HepG2 (cell line): Measurements from ENCODE around the gene PNLDC1. TPM values are rescaled to one million over a fixed set of nuclear protein-coding genes. Genes with fewer than 3 reads are reported as not detected.
A peak's percentile ranks its signal among the peaks of the same experiment; 100 is the strongest.

Experiments used
- ATAC-seq: fragments of 200-7000 bp; cut with Tn5 transposase; 3 replicates; pipeline ENCODE4 v1.9.1; 2020; ENCODE audit warnings: mild to moderate bottlenecking, moderate library complexity
- BruUV-seq: library from RNA; stranded (reverse); fragments of 400-500 nt; replicated peaks from 2 replicates; lab custom pipeline; 2021; lab: Mats Ljungman, UMichigan
- CTCF ChIA-PET: fragments of 300-600 bp; formaldehyde crosslinking; extraction: SDS; loops from one replicate; lab custom pipeline; 2021; ENCODE audit warnings: low total read pairs, inconsistent platforms, low intra/inter-chr PET ratio; lab: Yijun Ruan, JAX
- POLR2A ChIA-PET: fragments of 350-600 bp; sonication (Branson Sonifier 250); formaldehyde crosslinking; loops from one replicate; lab custom pipeline; 2020; ENCODE audit warnings: antibody characterized with exemption, inconsistent platforms; lab: Yijun Ruan, JAX
- DNase-seq: peaks from one replicate; pipeline ENCODE4 v3.0.0-alpha.2; 2015; ENCODE audit warnings: low spot score
- FAIRE-seq: peaks from 3 replicates; lab custom pipeline; 2011; peaks lifted over from hg19 to GRCh38; lab: Jason Lieb, UNC
- H2AFZ ChIP-seq: one replicate; pipeline ENCODE4 v1.6.1; 2011; ENCODE audit warnings: low read length, inconsistent platforms
- H3K27ac ChIP-seq: fragments of 300-600 bp; 3 replicates; pipeline ENCODE4 v1.8.0; 2011; ENCODE audit warnings: mixed run types, mild to moderate bottlenecking, mixed read lengths, low read length, inconsistent platforms; ENCODE audit not compliant: insufficient read depth; ENCODE audit errors: extremely low read length
- H3K27me3 ChIP-seq, 2 experiments: fragments of 200-600 bp in 1 of 2; 2 replicates in 1 of 2; 3 replicates in 1 of 2; pipeline versions ENCODE4 v1.6.0 to v1.8.0; 2011; ENCODE audit warnings: low read length in 2 of 2, mild to moderate bottlenecking in 2 of 2, moderate library complexity in 2 of 2, inconsistent platforms in 1 of 2; ENCODE audit not compliant: insufficient read depth in 2 of 2, control insufficient read depth in 1 of 2
- H3K36me3 ChIP-seq, 2 experiments: fragments of 200-600 bp in 1 of 2; replicated peaks in 1 of 2; 2 replicates in 1 of 2; 3 replicates in 1 of 2; pipeline versions ENCODE4 v1.5.1 to v1.8.0; 2011; ENCODE audit warnings: low read length in 2 of 2, inconsistent platforms in 1 of 2; ENCODE audit not compliant: insufficient read depth in 2 of 2, control insufficient read depth in 1 of 2
- H3K4me1 ChIP-seq: 2 replicates; pipeline ENCODE4 v1.5.1; 2012; ENCODE audit warnings: low read length, inconsistent platforms; ENCODE audit not compliant: insufficient read depth
- H3K4me2 ChIP-seq: 2 replicates; pipeline ENCODE4 v1.6.0; 2011; ENCODE audit warnings: low read depth, low read length, inconsistent platforms
- H3K4me3 ChIP-seq, 3 experiments: fragments of 200-600 bp in 1 of 3; sonication (generic), shearing (Covaris generic) in 1 of 3; replicated peaks in 1 of 3; 2 replicates each; pipeline ENCODE4 v1.5.1; 2011 to 2016; ENCODE audit warnings: low read length in 3 of 3, inconsistent platforms in 2 of 3, low read depth in 2 of 3, mild to moderate bottlenecking in 2 of 3, control low read depth in 1 of 3, mixed read lengths in 1 of 3; ENCODE audit not compliant: insufficient read depth in 1 of 3
- H3K79me2 ChIP-seq: one replicate; pipeline ENCODE4 v1.6.1; 2011; ENCODE audit warnings: low read length, inconsistent platforms; ENCODE audit not compliant: insufficient read depth
- H3K9ac ChIP-seq: 2 replicates; pipeline ENCODE4 v1.6.0; 2011; ENCODE audit warnings: mild to moderate bottlenecking, low read depth, low read length, inconsistent platforms; ENCODE audit not compliant: insufficient read depth
- H3K9me3 ChIP-seq: 2 replicates; pipeline ENCODE4 v1.5.1; 2012; ENCODE audit warnings: mild to moderate bottlenecking, low read length
- H4K20me1 ChIP-seq: 2 replicates; pipeline ENCODE4 v1.6.0; 2011; ENCODE audit warnings: inconsistent platforms, mild to moderate bottlenecking, low read length, moderate library complexity; ENCODE audit not compliant: insufficient read depth
- NCOA2 ChIP-seq: sonication (generic); formaldehyde crosslinking; IDR thresholded peaks from 2 replicates; pipeline ENCODE4 v1.8.0; 2022; ENCODE audit warnings: inconsistent platforms
- WGBS: methylation state at CpG from one replicate; pipeline ENCODE4 v1.1.6; 2017; ENCODE audit warnings: low lambda C conversion rate; 5-methylcytosine and 5-hydroxymethylcytosine counted together
- in situ Hi-C: cut with HindIII; loops from 2 replicates; pipeline ENCODE4 v1.10.0; 2017; ENCODE audit warnings: low pct_unique_long_range_greater_than_20kb; ENCODE audit not compliant: extremely low pct_ligation_motif_present
- intact Hi-C: fragments of 100-400 bp; cut with micrococcal nuclease; formaldehyde crosslinking; loops from one replicate; pipeline ENCODE4 v1.10.0; 2022; ENCODE audit not compliant: unreplicated experiment
- polyA plus RNA-seq, 8 experiments: library from polyadenylated mRNA; depleted of rRNA in 3 of 8; stranded (reverse) in 7 of 8; unstranded in 1 of 8; fragments of >200 nt; fragmentation: Illumina TruSeq in 4 of 8; extraction: Trizol in 4 of 8; gene quantifications; 2 replicates each; pipeline versions ENCODE4 v1.2.1 to v1.2.3, GENCODE V29; 2011 to 2016; ENCODE audit warnings: low read depth in 4 of 8, missing spikeins in 1 of 8, mixed read lengths in 1 of 8; ENCODE audit not compliant: insufficient read depth in 1 of 8
- total RNA-seq, 5 experiments: library from RNA; depleted of rRNA; stranded (reverse); fragments of >200 nt; fragmentation: Illumina TruSeq; extraction: Trizol; gene quantifications; 2 replicates each; pipeline ENCODE4 v1.2.3, GENCODE V29; 2016; ENCODE audit warnings: low read depth in 1 of 5
- TF ChIP-seq, protein P1 (sequence below), 2 experiments: fragments of 450-650 bp in 1 of 2; sonication (generic) in 1 of 2; formaldehyde crosslinking in 1 of 2; IDR thresholded peaks; 2 replicates each; pipeline versions ENCODE4 v1.6.1 to v1.8.0; 2016 to 2022; ENCODE audit warnings: antibody characterized with exemption in 1 of 2, mild to moderate bottlenecking in 1 of 2, missing genetic modification reagents in 1 of 2

Gene PNLDC1
- total and polyA plus RNA-seq, 2 of the 13 experiments (the other 11 are each of a cell fraction or from before 2014, with no cell fraction given), result not detected

DNA sequence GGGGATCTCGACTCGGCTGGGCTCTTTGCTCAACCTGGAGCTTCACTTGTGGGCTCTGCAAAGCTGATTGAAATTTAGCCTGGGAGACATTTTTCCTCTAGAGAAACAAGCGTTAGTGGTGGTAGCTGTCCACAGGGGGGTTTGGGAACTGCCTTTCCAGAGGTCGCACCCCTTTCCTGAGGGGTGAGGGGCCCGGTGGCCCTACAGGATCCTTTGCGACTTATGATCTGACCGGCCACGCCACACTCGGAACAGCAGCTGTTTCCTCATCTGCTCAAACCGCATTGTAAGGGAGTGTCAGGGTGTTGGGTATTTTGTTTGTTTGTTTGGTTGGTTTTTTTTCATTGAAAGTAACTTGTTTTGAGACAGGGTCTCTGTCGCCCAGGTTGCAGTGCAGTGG lies 21.0 kb downstream of the PNLDC1 start:
- POLR2A ChIA-PET, result interaction anchor here (2.4 kb wide), 1 partner anchor 31 kb away, joined by 14 read pairs; the partner anchor contains the start of genes MRPL18 and TCP1
- H3K27me3 ChIP-seq, result peaks cover 16 to 74% of the 10 kb centered on the region in 2 experiments
- DNase-seq, result no peak
- no peak overlapping the region for H3K4me3 ChIP-seq
- no peaks in the 10 kb centered on the region for H3K9me3 ChIP-seq
- no peaks in the 10 kb centered on the region for H3K36me3 ChIP-seq
- no peak for FAIRE-seq
- no TSS peak for BruUV-seq
- whole genome bisulfite sequencing, result 61% methylated on average over 11 of the region's 11 CpGs
- no peak for TF ChIP-seq NCOA2
- TF ChIP-seq, protein P1, sequence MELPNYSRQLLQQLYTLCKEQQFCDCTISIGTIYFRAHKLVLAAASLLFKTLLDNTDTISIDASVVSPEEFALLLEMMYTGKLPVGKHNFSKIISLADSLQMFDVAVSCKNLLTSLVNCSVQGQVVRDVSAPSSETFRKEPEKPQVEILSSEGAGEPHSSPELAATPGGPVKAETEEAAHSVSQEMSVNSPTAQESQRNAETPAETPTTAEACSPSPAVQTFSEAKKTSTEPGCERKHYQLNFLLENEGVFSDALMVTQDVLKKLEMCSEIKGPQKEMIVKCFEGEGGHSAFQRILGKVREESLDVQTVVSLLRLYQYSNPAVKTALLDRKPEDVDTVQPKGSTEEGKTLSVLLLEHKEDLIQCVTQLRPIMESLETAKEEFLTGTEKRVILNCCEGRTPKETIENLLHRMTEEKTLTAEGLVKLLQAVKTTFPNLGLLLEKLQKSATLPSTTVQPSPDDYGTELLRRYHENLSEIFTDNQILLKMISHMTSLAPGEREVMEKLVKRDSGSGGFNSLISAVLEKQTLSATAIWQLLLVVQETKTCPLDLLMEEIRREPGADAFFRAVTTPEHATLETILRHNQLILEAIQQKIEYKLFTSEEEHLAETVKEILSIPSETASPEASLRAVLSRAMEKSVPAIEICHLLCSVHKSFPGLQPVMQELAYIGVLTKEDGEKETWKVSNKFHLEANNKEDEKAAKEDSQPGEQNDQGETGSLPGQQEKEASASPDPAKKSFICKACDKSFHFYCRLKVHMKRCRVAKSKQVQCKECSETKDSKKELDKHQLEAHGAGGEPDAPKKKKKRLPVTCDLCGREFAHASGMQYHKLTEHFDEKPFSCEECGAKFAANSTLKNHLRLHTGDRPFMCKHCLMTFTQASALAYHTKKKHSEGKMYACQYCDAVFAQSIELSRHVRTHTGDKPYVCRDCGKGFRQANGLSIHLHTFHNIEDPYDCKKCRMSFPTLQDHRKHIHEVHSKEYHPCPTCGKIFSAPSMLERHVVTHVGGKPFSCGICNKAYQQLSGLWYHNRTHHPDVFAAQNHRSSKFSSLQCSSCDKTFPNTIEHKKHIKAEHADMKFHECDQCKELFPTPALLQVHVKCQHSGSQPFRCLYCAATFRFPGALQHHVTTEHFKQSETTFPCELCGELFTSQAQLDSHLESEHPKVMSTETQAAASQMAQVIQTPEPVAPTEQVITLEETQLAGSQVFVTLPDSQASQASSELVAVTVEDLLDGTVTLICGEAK (IDR thresholded peaks at IDR 0.05), result no peak
- TF ChIP-seq, protein P1 (CRISPR knock-in tag; IDR thresholded peaks at IDR 0.05), result 0 out of 2 replicates have a peak, but pooled peaks have one; percentile 36
- H3K4me2 ChIP-seq, result no peak overlapping the region
- no peak for ATAC-seq
- H4K20me1 ChIP-seq, result no peaks in the 10 kb centered on the region
- no peak overlapping the region for H3K9ac ChIP-seq
- H3K79me2 ChIP-seq, result no peaks in the 10 kb centered on the region
- intact Hi-C loops, result no loop called here
- peaks cover 26% of the 10 kb centered on the region for H3K4me1 ChIP-seq
- H2AFZ ChIP-seq, result no peak overlapping the region
- CTCF ChIA-PET, result no interaction called here
- in situ Hi-C loops, result no loop called here
- no peak overlapping the region for H3K27ac ChIP-seq
